OCI-LY1 (cell line): ENCODE data around the gene FGF5.

ENCODE experiments used
- H2AFZ ChIP-seq: fragments of 200-600 bp; sonication (generic), shearing (Covaris generic); 2 replicates; pipeline ENCODE4 v1.6.0; 2014; ENCODE audit warnings: antibody characterized with exemption, mild to moderate bottlenecking, low read length
- H3F3A ChIP-seq: fragments of 200-600 bp; sonication (generic), shearing (Covaris generic); 2 replicates; pipeline ENCODE4 v1.6.0; 2014; ENCODE audit warnings: mild to moderate bottlenecking, antibody characterized with exemption, low read length, moderate library complexity; ENCODE audit not compliant: insufficient read depth
- H3K27ac ChIP-seq: fragments of 200-600 bp; sonication (generic); 2 replicates; pipeline ENCODE4 v1.5.1; 2014; ENCODE audit warnings: low read length, mixed run types, mild to moderate bottlenecking, low read depth; ENCODE audit not compliant: poor library complexity, severe bottlenecking
- H3K27me3 ChIP-seq: fragments of 200-600 bp; sonication (generic); 2 replicates; pipeline ENCODE4 v1.6.0; 2014; ENCODE audit warnings: antibody characterized with exemption, mild to moderate bottlenecking, low read length, moderate library complexity; ENCODE audit not compliant: insufficient read depth
- H3K36me3 ChIP-seq: fragments of 200-600 bp; sonication (generic); 2 replicates; pipeline ENCODE4 v1.6.1; 2014; ENCODE audit warnings: mild to moderate bottlenecking, antibody characterized with exemption, low read length, moderate library complexity, mixed read lengths; ENCODE audit not compliant: insufficient read depth
- H3K4me1 ChIP-seq: fragments of 200-600 bp; sonication (generic); 2 replicates; pipeline ENCODE4 v1.5.1; 2014; ENCODE audit warnings: mild to moderate bottlenecking, low read length, moderate library complexity; ENCODE audit not compliant: insufficient read depth, severe bottlenecking
- H3K4me2 ChIP-seq: fragments of 200-600 bp; sonication (generic), shearing (Covaris generic); 2 replicates; pipeline ENCODE4 v1.6.1; 2014; ENCODE audit warnings: low read length
- H3K4me3 ChIP-seq: fragments of 200-600 bp; sonication (generic); 2 replicates; pipeline ENCODE4 v1.5.1; 2014; ENCODE audit warnings: low read length, low read depth, mild to moderate bottlenecking, mixed read lengths; ENCODE audit not compliant: poor library complexity, severe bottlenecking
- H3K79me2 ChIP-seq: fragments of 200-600 bp; shearing (Covaris generic); 2 replicates; pipeline ENCODE4 v1.6.1; 2016; ENCODE audit warnings: mixed run types, low read length, mixed read lengths; ENCODE audit not compliant: insufficient read depth
- H3K9ac ChIP-seq: fragments of 200-600 bp; sonication (generic), shearing (Covaris generic); 2 replicates; pipeline ENCODE4 v1.6.1; 2014; ENCODE audit warnings: mild to moderate bottlenecking, low read length, mixed read lengths
- H3K9me2 ChIP-seq: fragments of 200-600 bp; sonication (generic), shearing (Covaris generic); 2 replicates; pipeline ENCODE4 v1.6.1; 2014; ENCODE audit warnings: low read depth, mild to moderate bottlenecking, low read length, mixed read lengths
- H3K9me3 ChIP-seq: fragments of 200-600 bp; shearing (Covaris generic); 2 replicates; pipeline ENCODE4 v1.6.1; 2014; ENCODE audit warnings: low read length, mixed read lengths
- H4K20me1 ChIP-seq: fragments of 200-600 bp; sonication (generic), shearing (Covaris generic); 2 replicates; pipeline ENCODE4 v1.6.0; 2016; ENCODE audit warnings: mild to moderate bottlenecking, low read length; ENCODE audit not compliant: insufficient read depth
- CTCF ChIP-seq: fragments of 200-600 bp; sonication (generic), shearing (Covaris generic); IDR thresholded peaks from 2 replicates; pipeline ENCODE4 v1.5.1; 2017; ENCODE audit warnings: mild to moderate bottlenecking, antibody characterized with exemption, low read length, moderate library complexity, mixed read lengths
- EZH2 ChIP-seq: fragments of 200-600 bp; sonication (generic), shearing (Covaris generic); IDR thresholded peaks from 2 replicates; pipeline ENCODE4 v1.8.0; 2017; ENCODE audit warnings: borderline replicate concordance, mixed run types, mild to moderate bottlenecking, antibody characterized with exemption, low read length, moderate library complexity, mixed read lengths

The FGF5 gene

GRCh38 chr4:80309294-80310004 is 43.0 kb downstream of the FGF5 start:
- H3F3A ChIP-seq, result no peaks in the 10 kb centered on the region
- H2AFZ ChIP-seq, result no peak overlapping the region
- no peak overlapping the region for H3K27ac ChIP-seq
- no peaks in the 10 kb centered on the region for H4K20me1 ChIP-seq
- TF ChIP-seq CTCF (no peak), EZH2 (no peak)
- no peaks in the 10 kb centered on the region for H3K9me3 ChIP-seq
- H3K4me1 ChIP-seq, result no peaks in the 10 kb centered on the region
- no peak overlapping the region for H3K9ac ChIP-seq
- H3K27me3 ChIP-seq, result peaks cover 7% of the 10 kb centered on the region; the same call in 1 of the 2 replicates
- H3K36me3 ChIP-seq, result no peaks in the 10 kb centered on the region
- no peak overlapping the region for H3K4me2 ChIP-seq
- H3K9me2 ChIP-seq, result no peaks in the 10 kb centered on the region; the same call in 1 of the 2 replicates
- H3K79me2 ChIP-seq, result no peaks in the 10 kb centered on the region
- H3K4me3 ChIP-seq, result no peak overlapping the region

DNA sequence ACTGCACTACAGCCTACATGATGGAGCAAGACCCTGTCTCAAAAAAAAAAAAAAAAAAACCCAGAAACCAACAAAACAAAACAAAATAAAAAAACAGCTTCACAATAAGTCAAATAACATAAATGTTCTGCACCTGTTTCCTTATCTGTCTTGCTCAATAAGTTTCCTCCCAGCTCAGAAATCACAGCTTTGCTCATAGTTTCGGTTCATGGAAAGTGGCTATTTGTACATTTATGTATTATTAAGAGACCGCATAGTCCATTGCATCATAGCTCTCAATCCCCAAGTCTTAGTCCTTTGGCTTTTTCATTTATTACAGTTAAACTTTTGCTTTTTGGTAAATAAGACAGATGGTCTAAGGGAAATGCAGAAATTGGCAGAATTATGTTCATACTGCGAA is 44.7 kb downstream of the FGF5 start:
- Histone ChIP-seq H3K9me2 (no peaks in the 10 kb centered on the region; the same call in 1 of the 2 replicates), H3F3A (no peaks in the 10 kb centered on the region), H3K9me3 (no peaks in the 10 kb centered on the region), H3K27ac (no peak overlapping the region), H3K79me2 (no peaks in the 10 kb centered on the region), H3K4me3 (no peak overlapping the region), H3K4me2 (no peak overlapping the region), H3K4me1 (no peaks in the 10 kb centered on the region), H3K36me3 (no peaks in the 10 kb centered on the region), H2AFZ (no peak overlapping the region), H4K20me1 (no peaks in the 10 kb centered on the region), H3K27me3 (peaks cover 7% of the 10 kb centered on the region; the same call in 1 of the 2 replicates), H3K9ac (no peak overlapping the region)
- no peak for TF ChIP-seq CTCF
- TF ChIP-seq EZH2, result no peak

DNA sequence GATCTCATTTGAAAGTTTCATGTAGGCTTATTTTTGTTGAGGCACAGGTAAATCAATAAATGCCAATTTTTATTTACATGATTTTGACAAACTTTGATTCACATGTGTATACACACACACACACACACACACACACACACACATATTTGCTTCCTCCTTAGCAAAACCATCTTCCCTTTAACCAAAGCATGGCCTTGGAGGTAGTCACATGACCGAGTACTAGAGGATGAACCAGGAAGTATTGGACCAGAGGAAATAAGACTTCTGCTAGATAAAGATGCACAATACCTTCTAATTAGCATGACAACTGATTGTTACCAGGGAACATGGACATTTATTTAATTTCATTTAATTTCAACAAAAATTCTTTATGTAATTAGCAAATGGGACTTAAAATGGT is 45.7 kb downstream of the FGF5 start:
- Histone ChIP-seq H3K27me3 (peaks cover 7% of the 10 kb centered on the region; the same call in 1 of the 2 replicates), H3K4me1 (no peaks in the 10 kb centered on the region), H3F3A (no peaks in the 10 kb centered on the region), H3K9me2 (no peaks in the 10 kb centered on the region; the same call in 1 of the 2 replicates), H3K4me3 (no peak overlapping the region), H4K20me1 (no peaks in the 10 kb centered on the region), H3K27ac (no peak overlapping the region), H3K79me2 (no peaks in the 10 kb centered on the region), H2AFZ (no peak overlapping the region), H3K4me2 (no peak overlapping the region), H3K9ac (no peak overlapping the region), H3K9me3 (no peaks in the 10 kb centered on the region), H3K36me3 (no peaks in the 10 kb centered on the region)
- no peak for TF ChIP-seq CTCF
- no peak for TF ChIP-seq EZH2
